Keratinocyte (primary cell): ENCODE measurements around the gene NOP58.

Experiments
- CTCF ChIP-seq, 3 experiments: IDR thresholded peaks in 1 of 3; conservative IDR thresholded peaks in 1 of 3; optimal IDR thresholded peaks in 1 of 3; 2 replicates in 2 of 3; 3 replicates in 1 of 3; pipeline versions ENCODE3 to v1.5.1; 2011; ENCODE audit warnings: low read length in 3 of 3, mild to moderate bottlenecking in 3 of 3, moderate library complexity in 2 of 3, control low read depth in 1 of 3, inconsistent platforms in 1 of 3; ENCODE audit not compliant: insufficient read depth in 2 of 3; ENCODE audit errors: extremely low read depth in 1 of 3
- EZH2 ChIP-seq: IDR thresholded peaks from one replicate; pipeline ENCODE4 v1.6.1; 2012; ENCODE audit warnings: inconsistent platforms, mild to moderate bottlenecking, low read length, moderate library complexity

DNA sequence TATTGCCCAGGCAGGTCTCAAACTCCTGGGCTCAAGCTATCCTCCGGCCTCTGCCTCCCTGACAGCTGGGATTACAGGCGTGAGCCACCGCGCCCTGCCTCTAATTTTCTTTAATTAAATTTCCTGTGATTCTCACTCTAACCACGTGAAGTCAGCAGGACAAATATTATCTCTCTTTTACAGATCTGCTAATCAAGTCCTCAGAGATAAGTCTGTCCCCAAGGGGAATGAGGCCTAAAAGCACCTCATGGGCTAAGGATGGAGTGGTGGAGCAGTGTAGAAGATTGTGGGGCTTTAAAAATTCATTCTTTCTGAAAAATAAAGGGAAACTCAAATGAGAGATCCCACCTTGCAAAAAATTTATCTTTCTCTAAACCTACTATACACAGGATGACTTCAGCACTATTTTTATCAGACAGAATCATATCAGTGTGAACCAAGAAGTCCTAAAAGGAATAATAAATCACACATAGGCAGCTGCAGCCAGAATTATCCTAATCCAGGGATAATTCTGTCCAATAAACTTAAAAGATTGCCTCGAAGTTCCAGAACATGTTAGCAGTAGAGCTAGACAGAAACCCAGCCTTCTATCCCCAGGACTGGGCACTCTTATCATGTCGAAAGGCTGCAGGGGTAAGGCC, 72.3 kb downstream of the NOP58 start:
- TF ChIP-seq CTCF (optimal IDR thresholded peaks at IDR 0.05 in 1 of 3, IDR thresholded peaks at IDR 0.05 in 1 of 3, conservative IDR thresholded peaks at IDR 0.05 in 1 of 3; ENCODE audit: extremely low read depth in 1 of 3, insufficient read depth in 2 of 3, low read length in 3 of 3) (no peak), EZH2 (no peak)
